IPS-20b (cell line): ENCODE data around the gene PXN.

ENCODE experiments used
- H3K27ac ChIP-seq: one replicate; pipeline ENCODE4 v1.5.1; 2013; ENCODE audit warnings: low read length
- H3K27me3 ChIP-seq: 2 replicates; pipeline ENCODE4 v1.6.1; 2013; ENCODE audit warnings: mild to moderate bottlenecking, low read length, inconsistent platforms; ENCODE audit not compliant: insufficient read depth
- H3K36me3 ChIP-seq: 2 replicates; pipeline ENCODE4 v1.6.1; 2013; ENCODE audit warnings: low read depth, mild to moderate bottlenecking, inconsistent platforms, low read length, moderate library complexity; ENCODE audit not compliant: insufficient read depth
- H3K4me1 ChIP-seq: 2 replicates; pipeline ENCODE4 v1.6.1; 2013; ENCODE audit warnings: mild to moderate bottlenecking, control low read depth, inconsistent platforms, low read length, moderate library complexity; ENCODE audit not compliant: insufficient read depth
- H3K4me3 ChIP-seq: 2 replicates; pipeline ENCODE4 v1.5.1; 2013; ENCODE audit warnings: mild to moderate bottlenecking, low read length, inconsistent platforms
- H3K9ac ChIP-seq: 2 replicates; pipeline ENCODE4 v1.6.1; 2013; ENCODE audit warnings: low read depth, mild to moderate bottlenecking, inconsistent platforms, low read length, moderate library complexity
- H3K9me3 ChIP-seq: 2 replicates; pipeline ENCODE4 v1.6.1; 2013; ENCODE audit warnings: mild to moderate bottlenecking, low read depth, low read length, inconsistent platforms; ENCODE audit not compliant: insufficient read depth

The PXN gene

GRCh38 chr12:120235369-120236323 lies 29.9 kb downstream of the PXN start:
- no peak overlapping the region for H3K4me3 ChIP-seq
- peaks cover 50% of the 10 kb centered on the region for H3K4me1 ChIP-seq
- no peaks in the 10 kb centered on the region for H3K9me3 ChIP-seq
- no peaks in the 10 kb centered on the region for H3K27me3 ChIP-seq
- H3K9ac ChIP-seq, result peak overlapping the region; percentile 32; the same call in 1 of the 2 replicates
- no peak overlapping the region for H3K27ac ChIP-seq
- no peaks in the 10 kb centered on the region for H3K36me3 ChIP-seq

DNA sequence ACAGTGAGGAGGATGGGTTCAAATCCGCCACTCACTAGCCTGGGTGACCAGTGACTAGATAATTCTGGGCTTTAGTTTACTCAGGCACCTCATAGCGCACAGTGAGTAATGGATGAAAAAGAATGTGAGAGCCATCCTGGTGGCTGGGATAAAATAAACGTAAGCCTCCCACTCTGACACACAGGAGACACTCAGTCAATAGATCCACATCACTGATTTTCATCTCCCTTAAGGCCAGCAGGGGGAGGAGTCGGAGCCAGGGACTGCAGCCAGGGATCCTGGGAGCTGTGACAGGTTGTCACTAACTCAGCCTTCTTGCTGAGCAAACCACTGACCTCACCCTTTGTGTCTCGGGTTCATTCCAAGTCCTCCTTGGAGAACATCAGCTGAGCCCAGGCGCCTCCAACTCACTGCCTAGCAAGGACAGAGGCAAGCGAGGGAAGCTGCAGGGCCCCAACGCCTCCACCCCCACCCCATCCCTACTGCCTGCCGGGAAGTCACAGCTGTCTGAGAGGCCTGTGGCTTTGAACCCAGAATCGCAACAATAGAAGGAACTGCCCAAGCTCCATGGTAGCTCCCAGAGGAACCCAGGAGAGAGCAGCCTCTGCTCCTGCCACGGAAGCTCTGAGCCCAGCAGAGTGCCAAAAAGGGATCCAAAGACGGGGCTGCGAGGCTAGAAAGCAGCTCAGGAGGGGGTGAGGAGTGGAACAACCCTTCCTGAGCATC lies 30.7 kb downstream of the PXN start:
- H3K9ac ChIP-seq, result peak overlapping the region; percentile 32; the same call in 1 of the 2 replicates
- H3K27ac ChIP-seq, result no peak overlapping the region
- H3K27me3 ChIP-seq, result no peaks in the 10 kb centered on the region
- H3K36me3 ChIP-seq, result no peaks in the 10 kb centered on the region
- H3K4me1 ChIP-seq, result peaks cover 56% of the 10 kb centered on the region
- H3K4me3 ChIP-seq, result no peak overlapping the region
- H3K9me3 ChIP-seq, result no peaks in the 10 kb centered on the region

GRCh38 chr12:120231316-120232011 lies 34.1 kb downstream of the PXN start:
- peaks cover 75% of the 10 kb centered on the region for H3K4me1 ChIP-seq
- peaks cover 4% of the 10 kb centered on the region; the same call in 1 of the 2 replicates for H3K36me3 ChIP-seq
- peak overlapping the region; percentile 76; the same call in 1 of the 2 replicates for H3K9ac ChIP-seq
- H3K27me3 ChIP-seq, result no peaks in the 10 kb centered on the region
- H3K27ac ChIP-seq, result peak overlapping the region; percentile 32
- peak overlapping the region; percentile 45; the same call in 1 of the 2 replicates for H3K4me3 ChIP-seq
- H3K9me3 ChIP-seq, result no peaks in the 10 kb centered on the region

DNA sequence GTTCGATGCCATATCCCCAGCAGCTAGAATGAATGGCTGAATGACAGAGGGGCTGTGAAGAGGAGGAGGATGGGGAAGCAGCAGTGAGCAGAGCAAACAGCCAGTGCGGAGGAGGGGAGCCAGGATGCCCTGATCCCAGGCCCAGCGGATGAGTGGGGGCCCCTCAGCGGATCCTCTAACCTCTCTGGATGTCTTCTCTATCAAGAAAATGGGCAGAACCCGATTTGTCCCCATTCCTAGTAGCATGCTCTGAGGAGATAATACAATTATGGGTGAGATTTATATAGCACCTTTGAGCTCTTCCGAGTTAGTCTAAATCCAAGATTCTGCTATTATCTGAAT lies 34.6 kb downstream of the PXN start:
- Histone ChIP-seq H3K27me3 (no peaks in the 10 kb centered on the region), H3K9me3 (no peaks in the 10 kb centered on the region)

DNA sequence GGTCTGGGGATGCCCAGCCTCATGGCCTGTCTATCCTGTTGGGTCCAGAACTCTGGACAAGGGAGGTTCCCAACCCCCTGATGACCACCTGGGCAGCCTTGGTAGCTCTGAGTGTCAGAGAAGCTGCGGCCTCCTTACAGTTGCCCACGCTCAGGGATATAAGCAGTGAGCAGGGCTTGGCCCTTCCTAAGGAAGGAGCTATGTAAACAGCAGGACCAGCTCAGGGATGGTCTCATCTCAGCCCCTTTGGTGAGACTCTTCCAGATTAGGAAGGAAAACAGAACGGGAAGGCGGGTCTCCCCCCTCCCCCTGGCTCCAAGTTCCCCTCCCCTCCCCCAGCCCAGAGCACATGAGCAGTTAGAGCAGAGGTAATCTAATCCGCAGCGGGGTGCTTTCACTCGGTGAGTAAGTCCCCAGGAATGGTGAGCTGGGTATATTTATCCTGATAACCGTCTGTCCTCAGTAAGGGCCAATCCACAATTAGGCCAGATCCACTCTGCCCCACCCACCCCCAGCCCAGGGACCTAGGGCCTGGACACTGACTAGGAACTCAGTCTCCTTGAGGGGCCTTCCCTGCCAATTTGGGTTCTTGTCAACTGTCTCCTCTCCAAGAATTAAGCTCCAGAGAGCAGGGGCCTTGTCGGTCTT lies 35.1 kb downstream of the PXN start:
- Histone ChIP-seq H3K4me1 (peaks cover 68% of the 10 kb centered on the region), H3K4me3 (peak overlapping the region; percentile 57), H3K36me3 (peaks cover 7% of the 10 kb centered on the region; the same call in 1 of the 2 replicates), H3K27me3 (no peaks in the 10 kb centered on the region), H3K9me3 (no peaks in the 10 kb centered on the region), H3K27ac (peak overlapping the region; percentile 77), H3K9ac (peak overlapping the region; percentile 94)

More for the DNA sequence above, 34.6 kb downstream of the PXN start:
- Histone ChIP-seq H3K4me3 (peak overlapping the region; percentile 45), H3K36me3 (peaks cover 7% of the 10 kb centered on the region; the same call in 1 of the 2 replicates), H3K4me1 (peaks cover 72% of the 10 kb centered on the region), H3K9ac (peak overlapping the region; percentile 76; the same call in 1 of the 2 replicates), H3K27ac (peak overlapping the region; percentile 32)

- Histone ChIP-seq H3K4me3 (peak overlapping the region; percentile 64), H3K4me1 (peaks cover 65% of the 10 kb centered on the region), H3K36me3 (peaks cover 7% of the 10 kb centered on the region; the same call in 1 of the 2 replicates), H3K27ac (peak overlapping the region; percentile 77), H3K27me3 (no peaks in the 10 kb centered on the region), H3K9me3 (no peaks in the 10 kb centered on the region), H3K9ac (peak overlapping the region; percentile 94)
Observed at GRCh38 chr12:120229487-120230325, 35.8 kb downstream of the PXN start.

DNA sequence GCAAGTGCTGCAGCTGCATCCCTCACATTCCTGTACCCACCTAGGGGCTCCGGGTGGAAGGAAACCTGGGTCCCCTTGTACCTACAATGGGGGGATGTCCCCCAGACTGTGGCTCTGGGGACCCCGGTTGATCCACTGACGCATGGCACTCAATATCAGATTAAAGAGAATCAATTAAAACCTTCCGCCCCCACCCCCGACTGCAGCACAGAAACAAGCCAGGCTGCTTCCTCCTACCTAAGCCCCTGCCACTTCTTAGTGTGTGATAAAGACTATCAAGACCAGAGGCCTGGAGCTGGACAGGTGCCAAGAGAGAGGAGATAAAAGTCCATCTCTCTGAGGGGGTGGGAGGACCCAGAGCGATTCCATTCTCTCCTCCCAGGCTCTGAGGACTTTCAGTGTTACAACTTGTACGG lies 36.5 kb downstream of the PXN start:
- H3K36me3 ChIP-seq, result peaks cover 7% of the 10 kb centered on the region; the same call in 1 of the 2 replicates
- no peaks in the 10 kb centered on the region for H3K27me3 ChIP-seq
- H3K4me1 ChIP-seq, result peaks cover 59% of the 10 kb centered on the region
- H3K9me3 ChIP-seq, result no peaks in the 10 kb centered on the region
- H3K27ac ChIP-seq, result peak overlapping the region; percentile 16
- H3K4me3 ChIP-seq, result peak overlapping the region; percentile 64; the same call in 1 of the 2 replicates
- H3K9ac ChIP-seq, result peak overlapping the region; percentile 94

- peak overlapping the region; percentile 64 for H3K4me3 ChIP-seq
- no peaks in the 10 kb centered on the region for H3K9me3 ChIP-seq
- H3K36me3 ChIP-seq, result peaks cover 12% of the 10 kb centered on the region
- H3K4me1 ChIP-seq, result peaks cover 54% of the 10 kb centered on the region
- peak overlapping the region; percentile 94 for H3K9ac ChIP-seq
- peak overlapping the region; percentile 80 for H3K27ac ChIP-seq
- H3K27me3 ChIP-seq, result no peaks in the 10 kb centered on the region
Observed at GRCh38 chr12:120228291-120229070, 37.0 kb downstream of the PXN start.

- Histone ChIP-seq H3K9me3 (no peaks in the 10 kb centered on the region), H3K4me1 (peaks cover 53% of the 10 kb centered on the region), H3K27me3 (no peaks in the 10 kb centered on the region), H3K36me3 (peaks cover 15% of the 10 kb centered on the region), H3K9ac (peak overlapping the region; percentile 94; the same call in 1 of the 2 replicates), H3K4me3 (peak overlapping the region; percentile 28; the same call in 1 of the 2 replicates), H3K27ac (no peak overlapping the region)
Observed at GRCh38 chr12:120228041-120228290, 37.6 kb downstream of the PXN start.
